Measurements from ENCODE around the gene CLTRN. TPM values are rescaled to one million over a fixed set of nuclear protein-coding genes. Genes with fewer than 3 reads are reported as not detected.

The CLTRN gene
- total RNA-seq, 4 donors from 2014 or later = 0.40 to 2.9 (median 1.2) TPM

DNA sequence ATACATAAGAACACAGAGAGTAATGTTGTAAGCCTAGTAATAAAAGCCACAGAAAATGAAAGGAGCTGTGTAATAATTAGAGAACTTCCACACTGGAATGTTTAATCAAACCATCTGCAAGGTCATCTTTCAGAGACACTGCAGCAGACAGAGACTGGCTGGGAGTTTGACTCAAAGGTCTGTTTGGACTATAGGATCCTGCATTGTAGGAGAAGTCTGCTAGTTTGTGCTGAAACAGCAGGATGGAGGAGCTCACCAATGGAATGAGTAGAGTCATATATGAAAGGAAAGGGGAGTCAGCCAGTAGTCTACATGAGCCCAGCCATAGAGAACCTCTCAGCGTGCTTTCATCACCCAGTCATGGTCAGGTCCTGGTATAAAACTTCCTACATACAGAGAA lies 59.4 kb downstream of the CLTRN start:
- Histone ChIP-seq H3K27me3 (no peaks in the 10 kb centered on the region), H3K4me3 (replicated peaks in 1 of 3) (no peak overlapping the region), H3K9me3 (no peaks in the 10 kb centered on the region), H3K4me1 (no peaks in the 10 kb centered on the region), H3K36me3 (no peaks in the 10 kb centered on the region), H3K27ac (no peak overlapping the region)
- intact Hi-C loops (cut with DNase I) = no loop called here
- DNase-seq = no peak
- 77 to 93% methylated on average over 1 of the region's 1 CpG for WGBS, 2 donors
- TF ChIP-seq POLR2A (IDR thresholded peaks at IDR 0.05) = no peak
- no peak for TF ChIP-seq CTCF (IDR thresholded peaks at IDR 0.05)

DNA sequence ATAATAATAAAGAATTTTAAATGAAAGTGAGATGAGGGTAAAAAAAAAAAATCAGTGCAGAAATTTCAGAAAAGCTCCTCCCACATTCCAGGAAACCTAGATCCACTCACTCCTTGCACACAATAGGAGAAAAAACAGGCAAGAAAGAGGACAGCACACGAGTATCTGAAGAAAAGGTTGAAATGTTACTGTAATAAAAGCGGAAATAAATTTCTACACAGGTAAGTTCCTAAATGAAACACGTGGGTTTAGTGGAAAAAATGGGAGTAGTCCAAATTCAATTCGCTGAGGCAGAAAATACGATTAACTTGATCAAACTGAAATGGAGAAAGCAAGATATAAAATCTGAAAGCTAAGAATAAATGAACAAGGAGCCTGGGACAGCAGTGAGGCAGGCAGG lies 61.8 kb downstream of the CLTRN start:
- TF ChIP-seq CTCF (IDR thresholded peaks at IDR 0.05) (no peak), POLR2A (IDR thresholded peaks at IDR 0.05) (no peak)
- no peak for DNase-seq
- Histone ChIP-seq H3K36me3 (no peaks in the 10 kb centered on the region), H3K27ac (no peak overlapping the region), H3K4me1 (no peaks in the 10 kb centered on the region), H3K4me3 (replicated peaks in 1 of 3) (no peak overlapping the region), H3K27me3 (no peaks in the 10 kb centered on the region), H3K9me3 (no peaks in the 10 kb centered on the region)
- 72 to 80% methylated on average over 5 of the region's 5 CpGs for WGBS, 2 donors
- intact Hi-C loops (cut with DNase I) = no loop called here

DNA sequence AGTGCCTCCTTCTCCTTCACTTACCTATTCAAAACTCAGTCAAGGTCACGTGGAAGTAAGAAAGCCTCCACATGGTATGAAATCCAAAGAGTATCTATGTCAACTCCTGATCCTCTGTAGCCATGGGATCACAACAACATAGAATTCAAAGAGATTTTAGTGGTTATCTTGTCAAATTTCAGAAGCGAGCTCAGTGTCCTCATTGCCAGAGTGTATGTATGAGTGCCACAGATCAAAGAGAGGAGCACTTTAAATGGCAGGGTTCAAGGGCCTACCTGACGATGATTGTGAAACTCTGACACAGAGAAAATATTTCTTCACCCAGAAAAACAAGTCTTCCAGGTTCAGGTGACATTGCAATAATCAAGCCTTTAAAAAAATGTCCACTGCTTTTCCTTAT lies 62.7 kb downstream of the CLTRN start:
- Histone ChIP-seq H3K4me1 (no peaks in the 10 kb centered on the region), H3K4me3 (replicated peaks in 1 of 3) (no peak overlapping the region), H3K9me3 (no peaks in the 10 kb centered on the region), H3K27ac (peak overlapping the region in 1 of 3 donors; percentile 41), H3K27me3 (no peaks in the 10 kb centered on the region), H3K36me3 (no peaks in the 10 kb centered on the region)
- DNase-seq = peak in 1 of 2 donors; percentile 6
- intact Hi-C loops (cut with DNase I) = no loop called here
- 23 to 35% methylated on average over 3 of the region's 3 CpGs for WGBS, 2 donors
- TF ChIP-seq CTCF (IDR thresholded peaks at IDR 0.05) (no peak), POLR2A (IDR thresholded peaks at IDR 0.05) (no peak)

- H3K4me3 ChIP-seq (replicated peaks in 1 of 3) = no peak within 1 kb of the TSS
- peak within 1 kb of the TSS in 1 of 3 donors; percentile 41 for H3K27ac ChIP-seq
- no peaks in the 10 kb centered on the region for H3K4me1 ChIP-seq
- no peaks in the 10 kb centered on the region for H3K36me3 ChIP-seq
- DNase-seq = no peak
- intact Hi-C loops (cut with DNase I) = no loop called here
- WGBS, 2 donors = 67 to 79% methylated on average over 4 of the region's 4 CpGs
- TF ChIP-seq POLR2A (IDR thresholded peaks at IDR 0.05) (no peak), CTCF (IDR thresholded peaks at IDR 0.05) (no peak)
- H3K9me3 ChIP-seq = no peaks in the 10 kb centered on the region
- no peaks in the 10 kb centered on the region for H3K27me3 ChIP-seq
Measured at GRCh38 chrX:15600745-15601144, 63.9 kb downstream of the CLTRN start, which contains the start of gene ACE2. TSS of gene ACE2 (minus strand) at chrX:15600960. CDS start at chrX:15600911, 49 bp downstream.

- no peaks in the 10 kb centered on the region for H3K9me3 ChIP-seq
- intact Hi-C loops (cut with DNase I) = no loop called here
- H3K36me3 ChIP-seq = no peaks in the 10 kb centered on the region
- H3K27ac ChIP-seq = no peak overlapping the region
- no peaks in the 10 kb centered on the region for H3K27me3 ChIP-seq
- no peaks in the 10 kb centered on the region for H3K4me1 ChIP-seq
- TF ChIP-seq CTCF (IDR thresholded peaks at IDR 0.05) (no peak), POLR2A (IDR thresholded peaks at IDR 0.05) (no peak)
- no peak for DNase-seq
- no peak overlapping the region for H3K4me3 ChIP-seq (replicated peaks in 1 of 3)
Measured at GRCh38 chrX:15600049-15600448, 64.6 kb downstream of the CLTRN start.

Measured in thyroid gland (tissue), 4 donors.